CD14-positive monocyte (primary cell): Measurements from ENCODE around the gene CDKL5. TPM values are rescaled to one million over a fixed set of nuclear protein-coding genes. Genes with fewer than 3 reads are reported as not detected.

Source experiments
- DNase-seq, 3 donors: peaks; one replicate each; pipeline ENCODE4 v3.0.0-alpha.2; 2011 to 2022
- H2AFZ ChIP-seq: 2 replicates; pipeline ENCODE4 v1.6.0; 2012; ENCODE audit warnings: mild to moderate bottlenecking, low read depth, low read length, inconsistent platforms; ENCODE audit not compliant: insufficient read depth, poor library complexity, severe bottlenecking
- H3K27ac ChIP-seq, 2 donors: 1 replicate in 1 of 2; 2 replicates in 1 of 2; pipeline ENCODE4 v1.5.1; 2012 to 2013; ENCODE audit warnings: low read length in 2 of 2, control low read depth in 1 of 2, inconsistent platforms in 1 of 2, low read depth in 1 of 2, mild to moderate bottlenecking in 1 of 2
- H3K27me3 ChIP-seq, 2 donors: one replicate each; pipeline versions ENCODE4 v1.6.0 to v1.6.1; 2011 to 2013; ENCODE audit warnings: low read length in 2 of 2; ENCODE audit not compliant: control insufficient read depth in 2 of 2, insufficient read depth in 2 of 2
- H3K36me3 ChIP-seq, 2 donors: replicated peaks in 1 of 2; 1 replicate in 1 of 2; 2 replicates in 1 of 2; pipeline versions ENCODE4 v1.5.1 to v1.6.1; 2012 to 2013; ENCODE audit warnings: low read length in 2 of 2, control low read depth in 1 of 2, inconsistent platforms in 1 of 2, mild to moderate bottlenecking in 1 of 2; ENCODE audit not compliant: insufficient read depth in 2 of 2, control insufficient read depth in 1 of 2
- H3K4me1 ChIP-seq, 2 donors: 1 replicate in 1 of 2; 2 replicates in 1 of 2; pipeline versions ENCODE4 v1.5.1 to v1.6.1; 2012 to 2013; ENCODE audit warnings: low read length in 2 of 2, control low read depth in 1 of 2, inconsistent platforms in 1 of 2, mild to moderate bottlenecking in 1 of 2, moderate library complexity in 1 of 2; ENCODE audit not compliant: insufficient read depth in 2 of 2, control insufficient read depth in 1 of 2
- H3K4me2 ChIP-seq: replicated peaks from 2 replicates; pipeline ENCODE3; 2012; ENCODE audit warnings: low read length, moderate library complexity, mild to moderate bottlenecking; ENCODE audit not compliant: poor library complexity, severe bottlenecking; ENCODE audit errors: extremely low read depth
- H3K4me3 ChIP-seq, 3 experiments: fragments of 200-600 bp in 1 of 3; sonication (generic) in 1 of 3; replicated peaks in 1 of 3; 1 replicate in 2 of 3; 2 replicates in 1 of 3; pipeline ENCODE4 v1.5.1; 2011 to 2013; ENCODE audit warnings: low read length in 3 of 3, mild to moderate bottlenecking in 3 of 3, control low read depth in 2 of 3, low read depth in 2 of 3, inconsistent platforms in 1 of 3, moderate library complexity in 1 of 3
- H3K79me2 ChIP-seq: 2 replicates; pipeline ENCODE4 v1.6.0; 2012; ENCODE audit warnings: mild to moderate bottlenecking, control low read depth, inconsistent platforms, low read length, moderate library complexity; ENCODE audit not compliant: insufficient read depth
- H3K9ac ChIP-seq: 2 replicates; pipeline ENCODE4 v1.6.0; 2017; ENCODE audit warnings: low read length, mild to moderate bottlenecking; ENCODE audit not compliant: insufficient read depth, poor library complexity, severe bottlenecking
- H3K9me3 ChIP-seq, 2 donors: replicated peaks in 1 of 2; 1 replicate in 1 of 2; 2 replicates in 1 of 2; pipeline versions ENCODE4 v1.5.1 to v1.6.1; 2012 to 2013; ENCODE audit warnings: low read length in 2 of 2, control low read depth in 1 of 2; ENCODE audit not compliant: control insufficient read depth in 1 of 2, insufficient read depth in 1 of 2
- H4K20me1 ChIP-seq: 2 replicates; pipeline ENCODE4 v1.6.0; 2012; ENCODE audit warnings: mild to moderate bottlenecking, low read length, control low read depth, moderate library complexity; ENCODE audit not compliant: insufficient read depth
- H3K27ac Mint-ChIP-seq, 7 donors: one replicate each; pipeline ENCODE4 v1.8.0; 2020; ENCODE audit warnings: mild to moderate bottlenecking in 7 of 7, mixed read lengths in 7 of 7, moderate library complexity in 6 of 7, inconsistent platforms in 2 of 7
- H3K27me3 Mint-ChIP-seq, 3 donors: one replicate each; pipeline ENCODE4 v1.8.0; 2021 to 2022; ENCODE audit warnings: low read depth in 3 of 3, mild to moderate bottlenecking in 3 of 3, mixed read lengths in 3 of 3, moderate library complexity in 3 of 3, inconsistent platforms in 1 of 3
- H3K36me3 Mint-ChIP-seq, 2 donors: one replicate each; pipeline ENCODE4 v1.8.0; 2020; ENCODE audit warnings: mixed read lengths in 2 of 2, inconsistent platforms in 1 of 2, mild to moderate bottlenecking in 1 of 2
- H3K4me1 Mint-ChIP-seq: one replicate; pipeline ENCODE4 v1.8.0; 2020; ENCODE audit warnings: mild to moderate bottlenecking, mixed read lengths
- H3K4me3 Mint-ChIP-seq, 2 donors: one replicate each; pipeline ENCODE4 v1.8.0; 2020; ENCODE audit warnings: mild to moderate bottlenecking in 2 of 2, mixed read lengths in 2 of 2, moderate library complexity in 1 of 2
- H3K9me3 Mint-ChIP-seq, 7 donors: one replicate each; pipeline ENCODE4 v1.8.0; 2020 to 2022; ENCODE audit warnings: mixed read lengths in 7 of 7, mild to moderate bottlenecking in 6 of 7, moderate library complexity in 6 of 7, inconsistent platforms in 2 of 7
- WGBS: methylation state at CpG from one replicate; pipeline ENCODE4 v1.1.5; 2013; ENCODE audit warnings: missing lambda C conversion rate; ENCODE audit not compliant: insufficient coverage; 5-methylcytosine and 5-hydroxymethylcytosine counted together
- intact Hi-C, 2 donors: fragments of 100-400 bp; cut with micrococcal nuclease; formaldehyde crosslinking; loops; one replicate each; pipeline versions ENCODE4 v1.15.0 to v1.15.1; 2023
- polyA plus RNA-seq, 3 donors: library from polyadenylated mRNA; depleted of rRNA in 1 of 3; unstranded in 2 of 3; stranded (reverse) in 1 of 3; fragments of 300-500 nt in 2 of 3; fragments of >200 nt in 1 of 3; fragmentation: Illumina TruSeq in 2 of 3; gene quantifications; 1 replicate in 2 of 3; 2 replicates in 1 of 3; pipeline ENCODE4 v1.2.3, GENCODE V29; 2012 to 2021
- TF ChIP-seq, protein P1 (sequence below): fragments of 200-600 bp; IDR thresholded peaks from one replicate; pipeline ENCODE4 v1.8.0; 2022; ENCODE audit warnings: antibody characterized with exemption, mild to moderate bottlenecking

CDKL5 gene
- polyA plus RNA-seq, 3 donors = 0.54 to 3.6 (median 1.4) TPM

DNA sequence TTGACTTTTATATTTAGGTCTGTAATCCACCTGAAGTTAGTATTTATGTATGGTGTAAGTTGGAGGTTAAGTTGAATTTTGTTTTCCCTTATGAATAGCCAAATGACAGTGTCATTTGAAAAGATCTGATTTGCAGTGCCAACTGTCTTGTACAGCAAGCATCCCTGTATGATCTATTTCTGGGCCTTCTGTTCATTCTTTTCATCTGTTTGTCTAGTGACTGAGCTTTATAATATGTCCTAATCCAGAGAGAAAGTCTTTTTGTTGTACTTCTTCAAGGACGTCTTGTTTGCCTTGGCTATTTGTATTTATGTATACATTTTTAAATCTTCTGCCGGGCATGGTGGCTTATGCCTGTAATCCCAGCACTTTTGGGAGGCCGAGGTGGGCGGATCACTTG is 39.6 kb downstream of the CDKL5 start:
- no peak overlapping the region for H3K9ac ChIP-seq
- intact Hi-C loops = no loop called here
- H4K20me1 ChIP-seq = no peaks in the 10 kb centered on the region
- no peak overlapping the region for H3K27ac ChIP-seq
- no peaks in the 10 kb centered on the region for H3K36me3 ChIP-seq
- H3K4me1 Mint-ChIP-seq = no peaks in the 10 kb centered on the region
- TF ChIP-seq, protein P1, sequence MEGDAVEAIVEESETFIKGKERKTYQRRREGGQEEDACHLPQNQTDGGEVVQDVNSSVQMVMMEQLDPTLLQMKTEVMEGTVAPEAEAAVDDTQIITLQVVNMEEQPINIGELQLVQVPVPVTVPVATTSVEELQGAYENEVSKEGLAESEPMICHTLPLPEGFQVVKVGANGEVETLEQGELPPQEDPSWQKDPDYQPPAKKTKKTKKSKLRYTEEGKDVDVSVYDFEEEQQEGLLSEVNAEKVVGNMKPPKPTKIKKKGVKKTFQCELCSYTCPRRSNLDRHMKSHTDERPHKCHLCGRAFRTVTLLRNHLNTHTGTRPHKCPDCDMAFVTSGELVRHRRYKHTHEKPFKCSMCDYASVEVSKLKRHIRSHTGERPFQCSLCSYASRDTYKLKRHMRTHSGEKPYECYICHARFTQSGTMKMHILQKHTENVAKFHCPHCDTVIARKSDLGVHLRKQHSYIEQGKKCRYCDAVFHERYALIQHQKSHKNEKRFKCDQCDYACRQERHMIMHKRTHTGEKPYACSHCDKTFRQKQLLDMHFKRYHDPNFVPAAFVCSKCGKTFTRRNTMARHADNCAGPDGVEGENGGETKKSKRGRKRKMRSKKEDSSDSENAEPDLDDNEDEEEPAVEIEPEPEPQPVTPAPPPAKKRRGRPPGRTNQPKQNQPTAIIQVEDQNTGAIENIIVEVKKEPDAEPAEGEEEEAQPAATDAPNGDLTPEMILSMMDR = no peak
- H3K79me2 ChIP-seq = no peaks in the 10 kb centered on the region
- no peaks in the 10 kb centered on the region for H3K4me1 ChIP-seq
- WGBS = no CpG with 5 or more reads among the region's 4 CpGs
- peaks cover 0 to 2% of the 10 kb centered on the region in 2 donors for H3K36me3 Mint-ChIP-seq
- H3K4me3 Mint-ChIP-seq = no peak overlapping the region
- peaks cover 0 to 1% (median 0%) of the 10 kb centered on the region in 7 donors for H3K9me3 Mint-ChIP-seq
- peaks cover 0 to 6% (median 1%) of the 10 kb centered on the region in 3 donors for H3K27me3 Mint-ChIP-seq
- DNase-seq = no peak
- H3K9me3 ChIP-seq = no peaks in the 10 kb centered on the region
- no peak overlapping the region for H3K4me2 ChIP-seq
- H3K4me3 ChIP-seq = no peak overlapping the region
- no peak overlapping the region for H2AFZ ChIP-seq
- H3K27ac Mint-ChIP-seq = peak overlapping the region in 1 of 7 donors; percentile 45
- H3K27me3 ChIP-seq = no peaks in the 10 kb centered on the region

DNA sequence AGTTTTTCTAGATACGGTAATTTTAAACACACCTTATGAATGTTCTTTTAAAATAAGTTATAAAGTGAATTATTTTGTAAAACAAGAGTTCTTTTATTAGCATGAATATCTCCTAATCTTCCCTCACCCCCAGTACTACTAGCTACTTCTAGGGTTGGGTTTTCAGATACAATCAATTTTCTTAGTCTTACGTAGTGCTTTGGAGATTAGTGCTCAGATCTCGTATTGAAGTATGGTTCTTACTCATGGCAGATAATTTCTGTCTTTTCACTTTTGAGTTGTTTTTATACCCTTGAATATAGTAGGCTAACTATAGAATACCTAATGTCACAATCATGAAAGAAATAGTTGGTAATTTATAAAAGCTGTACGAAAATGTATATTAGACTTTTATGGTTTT is 43.2 kb downstream of the CDKL5 start:
- H3K4me3 ChIP-seq = no peak overlapping the region
- H3K9ac ChIP-seq = no peak overlapping the region
- no CpG with 5 or more reads among the region's 4 CpGs for WGBS
- H3K79me2 ChIP-seq = no peaks in the 10 kb centered on the region
- H3K27ac ChIP-seq = no peak overlapping the region
- H3K27me3 ChIP-seq = no peaks in the 10 kb centered on the region
- H3K4me2 ChIP-seq = no peak overlapping the region
- DNase-seq = no peak
- Mint-ChIP-seq H3K9me3 (no peaks in the 10 kb centered on the region), H3K27ac (no peak overlapping the region), H3K4me3 (no peak overlapping the region), H3K36me3 (peaks cover 0 to 9% of the 10 kb centered on the region in 2 donors), H3K27me3 (peaks cover 0 to 3% (median 0%) of the 10 kb centered on the region in 3 donors), H3K4me1 (no peaks in the 10 kb centered on the region)
- no peaks in the 10 kb centered on the region for H3K4me1 ChIP-seq
- H3K36me3 ChIP-seq = no peaks in the 10 kb centered on the region
- H2AFZ ChIP-seq = no peak overlapping the region
- intact Hi-C loops = no loop called here
- TF ChIP-seq, protein P1 = no peak
- H4K20me1 ChIP-seq = no peaks in the 10 kb centered on the region
- H3K9me3 ChIP-seq = no peaks in the 10 kb centered on the region
